HepG2 (cell line): ENCODE data around the gene FDXR. TPM values are rescaled to one million over a fixed set of nuclear protein-coding genes. Genes with fewer than 3 reads are reported as not detected.

Experiments
- ARNTL ChIP-seq: sonication (generic); formaldehyde crosslinking; IDR thresholded peaks from 2 replicates; pipeline ENCODE4 v1.4.0; 2020; ENCODE audit warnings: mild to moderate bottlenecking, missing genetic modification reagents
- HNRNPL ChIP-seq: fragments of 200-400 bp; formaldehyde crosslinking; IDR thresholded peaks from 2 replicates; pipeline ENCODE4 v1.6.1; 2017; ENCODE audit warnings: mild to moderate bottlenecking, low read depth, low read length
- HOXA3 ChIP-seq: sonication (generic); formaldehyde crosslinking; IDR thresholded peaks from 2 replicates; pipeline ENCODE4 v1.5.0; 2020; ENCODE audit warnings: missing genetic modification reagents
- MTA1 ChIP-seq: sonication (generic); formaldehyde crosslinking; IDR thresholded peaks from 2 replicates; pipeline ENCODE4 v1.4.0; 2020; ENCODE audit warnings: missing genetic modification reagents, mild to moderate bottlenecking, borderline replicate concordance
- SPEN ChIP-seq: sonication (generic); formaldehyde crosslinking; IDR thresholded peaks from 2 replicates; pipeline ENCODE4 v1.5.1; 2020; ENCODE audit warnings: low read depth, mild to moderate bottlenecking, missing genetic modification reagents
- polyA plus RNA-seq, 8 experiments: library from polyadenylated mRNA; depleted of rRNA in 3 of 8; stranded (reverse) in 7 of 8; unstranded in 1 of 8; fragments of >200 nt; fragmentation: Illumina TruSeq in 4 of 8; extraction: Trizol in 4 of 8; gene quantifications; 2 replicates each; pipeline versions ENCODE4 v1.2.1 to v1.2.3, GENCODE V29; 2011 to 2016; ENCODE audit warnings: low read depth in 4 of 8, missing spikeins in 1 of 8, mixed read lengths in 1 of 8; ENCODE audit not compliant: insufficient read depth in 1 of 8
- total RNA-seq, 5 experiments: library from RNA; depleted of rRNA; stranded (reverse); fragments of >200 nt; fragmentation: Illumina TruSeq; extraction: Trizol; gene quantifications; 2 replicates each; pipeline ENCODE4 v1.2.3, GENCODE V29; 2016; ENCODE audit warnings: low read depth in 1 of 5
- TF ChIP-seq, protein P1 (sequence below): sonication (generic); formaldehyde crosslinking; IDR thresholded peaks from 2 replicates; pipeline ENCODE4 v1.4.0; 2020; ENCODE audit warnings: missing genetic modification reagents
- TF ChIP-seq, protein P2 (sequence below): sonication (generic); formaldehyde crosslinking; IDR thresholded peaks from 2 replicates; pipeline ENCODE4 v1.8.0; 2022; ENCODE audit warnings: mild to moderate bottlenecking, missing genetic modification reagents, borderline replicate concordance
- TF ChIP-seq, protein P3 (sequence below): sonication (generic); formaldehyde crosslinking; conservative IDR thresholded peaks from 2 replicates; pipeline ENCODE4 v1.8.0; 2022; ENCODE audit warnings: mild to moderate bottlenecking, moderate library complexity, missing genetic modification reagents

Gene FDXR
- total and polyA plus RNA-seq, 2 of the 13 experiments (the other 11 are each of a cell fraction or from before 2014, with no cell fraction given), result 23.4 to 116 TPM

DNA sequence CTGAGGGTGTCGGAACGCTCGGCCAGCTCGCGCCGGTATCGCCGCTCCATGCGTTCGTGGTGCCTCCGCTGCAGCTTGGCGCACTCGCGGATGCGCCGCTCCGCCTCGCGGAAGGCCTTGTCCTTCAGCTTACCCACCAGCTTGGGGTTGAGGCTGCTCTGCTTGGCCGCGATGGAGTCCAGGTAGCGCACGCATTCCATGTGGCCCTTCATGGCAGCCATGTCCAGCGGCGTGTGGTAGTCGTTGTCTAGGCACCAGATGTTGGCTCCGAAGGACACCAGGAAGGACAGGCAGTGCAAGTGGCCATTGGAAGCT, 47.5 kb upstream of the FDXR start (continued):
- TF ChIP-seq, protein P1, sequence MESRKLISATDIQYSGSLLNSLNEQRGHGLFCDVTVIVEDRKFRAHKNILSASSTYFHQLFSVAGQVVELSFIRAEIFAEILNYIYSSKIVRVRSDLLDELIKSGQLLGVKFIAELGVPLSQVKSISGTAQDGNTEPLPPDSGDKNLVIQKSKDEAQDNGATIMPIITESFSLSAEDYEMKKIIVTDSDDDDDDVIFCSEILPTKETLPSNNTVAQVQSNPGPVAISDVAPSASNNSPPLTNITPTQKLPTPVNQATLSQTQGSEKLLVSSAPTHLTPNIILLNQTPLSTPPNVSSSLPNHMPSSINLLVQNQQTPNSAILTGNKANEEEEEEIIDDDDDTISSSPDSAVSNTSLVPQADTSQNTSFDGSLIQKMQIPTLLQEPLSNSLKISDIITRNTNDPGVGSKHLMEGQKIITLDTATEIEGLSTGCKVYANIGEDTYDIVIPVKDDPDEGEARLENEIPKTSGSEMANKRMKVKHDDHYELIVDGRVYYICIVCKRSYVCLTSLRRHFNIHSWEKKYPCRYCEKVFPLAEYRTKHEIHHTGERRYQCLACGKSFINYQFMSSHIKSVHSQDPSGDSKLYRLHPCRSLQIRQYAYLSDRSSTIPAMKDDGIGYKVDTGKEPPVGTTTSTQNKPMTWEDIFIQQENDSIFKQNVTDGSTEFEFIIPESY (CRISPR knock-in tag), result peak; percentile 66; the same call in 1 of the 2 replicates
- no peak for TF ChIP-seq ARNTL (CRISPR knock-in tag)
- TF ChIP-seq, protein P2, sequence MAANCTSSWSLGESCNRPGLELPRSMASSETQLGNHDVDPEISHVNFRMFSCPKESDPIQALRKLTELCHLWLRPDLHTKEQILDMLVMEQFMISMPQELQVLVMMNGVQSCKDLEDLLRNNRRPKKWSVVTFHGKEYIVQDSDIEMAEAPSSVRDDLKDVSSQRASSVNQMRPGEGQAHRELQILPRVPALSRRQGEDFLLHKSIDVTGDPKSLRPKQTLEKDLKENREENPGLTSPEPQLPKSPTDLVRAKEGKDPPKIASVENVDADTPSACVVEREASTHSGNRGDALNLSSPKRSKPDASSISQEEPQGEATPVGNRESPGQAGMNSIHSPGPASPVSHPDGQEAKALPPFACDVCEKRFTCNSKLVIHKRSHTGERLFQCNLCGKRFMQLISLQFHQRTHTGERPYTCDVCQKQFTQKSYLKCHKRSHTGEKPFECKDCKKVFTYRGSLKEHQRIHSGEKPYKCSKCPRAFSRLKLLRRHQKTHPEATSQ (CRISPR knock-in tag), result no peak
- TF ChIP-seq HOXA3 (CRISPR knock-in tag), result peak; percentile 21; the same call in 1 of the 2 replicates
- 0 out of 2 replicates have a peak, but pooled peaks have one; percentile 29 for TF ChIP-seq MTA1 (CRISPR knock-in tag)
- no peak for TF ChIP-seq SPEN
- TF ChIP-seq, protein P3, sequence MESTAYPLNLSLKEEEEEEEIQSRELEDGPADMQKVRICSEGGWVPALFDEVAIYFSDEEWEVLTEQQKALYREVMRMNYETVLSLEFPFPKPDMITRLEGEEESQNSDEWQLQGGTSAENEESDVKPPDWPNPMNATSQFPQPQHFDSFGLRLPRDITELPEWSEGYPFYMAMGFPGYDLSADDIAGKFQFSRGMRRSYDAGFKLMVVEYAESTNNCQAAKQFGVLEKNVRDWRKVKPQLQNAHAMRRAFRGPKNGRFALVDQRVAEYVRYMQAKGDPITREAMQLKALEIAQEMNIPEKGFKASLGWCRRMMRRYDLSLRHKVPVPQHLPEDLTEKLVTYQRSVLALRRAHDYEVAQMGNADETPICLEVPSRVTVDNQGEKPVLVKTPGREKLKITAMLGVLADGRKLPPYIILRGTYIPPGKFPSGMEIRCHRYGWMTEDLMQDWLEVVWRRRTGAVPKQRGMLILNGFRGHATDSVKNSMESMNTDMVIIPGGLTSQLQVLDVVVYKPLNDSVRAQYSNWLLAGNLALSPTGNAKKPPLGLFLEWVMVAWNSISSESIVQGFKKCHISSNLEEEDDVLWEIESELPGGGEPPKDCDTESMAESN (CRISPR knock-in tag), result no peak
- no peak for TF ChIP-seq HNRNPL
